ENCODE measurements around the gene SLC22A15.

Gene SLC22A15

GRCh38 chr1:115983584-115983983, 7.3 kb downstream of the SLC22A15 start:
- no peak for TF ChIP-seq CTCF (IDR thresholded peaks at IDR 0.05)

- TF ChIP-seq CTCF (IDR thresholded peaks at IDR 0.05), result no peak
Observed at GRCh38 chr1:115987623-115988022, 11.3 kb downstream of the SLC22A15 start.

- TF ChIP-seq CTCF (IDR thresholded peaks at IDR 0.05), result no peak
Observed at GRCh38 chr1:115988953-115989352, 12.6 kb downstream of the SLC22A15 start.

GRCh38 chr1:115989699-115990098, 13.4 kb downstream of the SLC22A15 start:
- no peak for TF ChIP-seq CTCF (IDR thresholded peaks at IDR 0.05)

GRCh38 chr1:115991909-115992308, 15.6 kb downstream of the SLC22A15 start:
- no peak for TF ChIP-seq CTCF (IDR thresholded peaks at IDR 0.05)

- TF ChIP-seq CTCF (IDR thresholded peaks at IDR 0.05), result no peak
Observed at GRCh38 chr1:116001739-116002487, 25.6 kb downstream of the SLC22A15 start.

- TF ChIP-seq CTCF (IDR thresholded peaks at IDR 0.05), result no peak
Observed at GRCh38 chr1:116002781-116003420, 26.6 kb downstream of the SLC22A15 start.
